GM20431 (cell line): ENCODE measurements around the gene MAP4.
"Not testable (repeated sequence)": the region's sequence is repeated elsewhere in the genome, so short reads cannot be mapped to it uniquely, and the experiment has no call there.

ENCODE experiments used
- in situ Hi-C: fragments of 300-500 bp; cut with MseI, MboI; formaldehyde crosslinking; loops from one replicate; pipeline ENCODE4 v1.15.0; 2020; ENCODE audit warnings: low sequenced_read_pairs; ENCODE audit not compliant: unreplicated experiment

Gene MAP4

DNA sequence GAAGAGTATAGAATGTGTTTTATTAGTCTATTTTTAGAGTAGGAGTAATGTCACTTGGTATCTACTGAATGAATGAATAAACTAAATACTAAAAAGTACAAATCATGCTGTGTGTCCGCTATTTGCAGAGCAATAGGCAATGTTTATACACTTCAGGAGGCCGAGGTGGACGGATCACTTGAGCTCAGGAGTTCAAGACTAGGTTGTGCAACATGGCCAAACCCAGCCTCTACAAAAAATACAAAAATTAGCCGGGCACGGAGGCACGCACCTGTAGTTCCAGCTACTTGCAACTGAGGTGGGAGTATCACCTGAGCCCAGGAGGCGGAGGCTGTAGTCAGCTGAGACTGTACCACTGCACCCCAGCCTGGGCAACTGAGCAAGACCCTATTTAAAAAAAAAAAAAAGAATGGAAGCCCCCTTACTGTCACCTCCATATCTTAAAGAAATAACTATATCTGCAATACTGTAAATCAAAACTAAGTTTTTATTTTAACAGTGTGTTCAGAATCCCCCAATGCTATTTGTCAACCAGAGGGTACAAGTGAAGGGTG lies 114.9 kb downstream of the MAP4 start:
- in situ Hi-C loops, result no loop called here

DNA sequence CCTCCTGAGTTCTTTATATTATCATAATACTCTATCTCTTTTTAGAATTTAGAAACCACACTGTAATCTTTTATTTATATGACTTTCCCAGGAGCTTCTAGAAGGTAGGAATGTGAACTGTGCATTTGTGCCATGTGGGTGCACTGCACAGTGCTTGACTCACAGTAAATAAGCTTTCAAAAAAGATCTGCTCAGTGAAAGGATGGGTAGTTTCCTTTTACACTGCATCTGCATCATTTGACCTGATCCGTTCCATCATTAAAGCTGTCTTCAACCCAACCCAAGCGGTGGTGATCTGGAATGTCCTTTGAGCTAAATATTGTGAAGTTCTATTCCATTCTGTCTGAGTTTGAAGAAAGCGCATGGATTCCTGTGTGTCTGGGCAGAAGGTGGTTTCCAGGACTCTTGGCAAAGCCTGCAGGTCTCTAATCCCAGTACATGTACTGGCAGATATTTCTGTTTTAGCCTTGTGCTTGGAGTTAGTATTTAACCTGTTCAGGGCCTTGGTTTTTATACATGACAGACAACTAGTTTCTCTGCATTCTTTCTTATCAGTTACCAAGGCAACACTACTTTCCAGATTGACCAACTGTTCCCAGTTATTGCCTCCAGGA lies 116.6 kb downstream of the MAP4 start:
- in situ Hi-C loops, result no loop called here

DNA sequence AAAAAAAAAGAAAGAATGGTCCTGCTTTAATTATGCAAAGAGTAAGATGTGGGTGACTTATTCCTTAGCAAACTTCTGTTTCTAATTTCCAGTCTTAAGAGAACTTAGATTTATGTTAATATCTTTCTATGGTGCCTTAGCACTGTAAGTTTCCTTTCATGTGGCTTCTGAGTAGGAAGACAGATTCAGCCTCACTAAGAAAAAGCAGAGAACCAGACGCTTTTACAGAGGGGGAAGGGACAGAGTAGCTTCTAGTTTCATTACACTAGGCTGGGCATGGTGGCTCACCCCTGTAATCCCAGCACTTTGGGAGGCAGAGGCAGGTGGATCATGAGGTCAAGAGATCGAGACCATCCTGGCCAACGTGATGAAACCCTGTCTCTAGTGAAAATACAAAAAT lies 118.3 kb downstream of the MAP4 start:
- in situ Hi-C loops, result no loop called here

DNA sequence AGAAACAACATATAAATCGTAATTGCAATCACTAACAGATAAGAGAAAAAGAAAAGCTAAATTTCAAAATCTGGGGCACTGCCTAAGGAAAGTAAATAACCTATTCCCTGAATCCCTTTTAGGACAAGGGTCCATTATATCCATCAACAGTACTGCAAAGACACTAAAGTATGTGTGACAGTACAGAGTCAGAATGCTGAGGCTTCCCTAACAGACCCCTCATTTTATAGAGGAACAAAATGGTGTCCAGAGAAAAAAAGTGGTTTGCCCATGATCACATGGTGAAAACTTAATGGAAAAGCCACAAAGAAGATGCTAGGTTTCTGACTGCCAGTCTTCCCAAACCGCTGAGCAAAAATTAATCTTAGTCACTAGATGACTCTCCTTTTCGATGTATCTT lies 119.5 kb downstream of the MAP4 start:
- in situ Hi-C loops, result no loop called here

DNA sequence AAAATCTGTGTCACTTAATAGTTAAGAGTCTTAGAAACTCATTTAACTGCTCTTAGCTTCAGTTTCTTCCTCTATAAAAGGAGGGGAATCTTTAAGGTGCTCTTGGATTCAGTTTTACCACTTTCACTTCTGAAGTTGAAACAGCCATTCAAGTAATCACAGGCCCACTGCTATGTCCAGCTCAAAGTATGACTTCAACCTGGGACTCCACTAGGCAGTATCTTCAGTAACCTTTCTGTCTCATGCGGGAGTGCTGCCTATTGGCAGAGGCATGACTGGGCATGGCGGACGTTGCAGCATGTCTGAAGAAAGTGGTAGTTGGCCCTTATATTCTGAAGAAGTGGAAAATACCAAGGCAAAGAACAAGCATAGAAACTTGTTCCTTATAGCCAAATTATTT lies 121.0 kb downstream of the MAP4 start:
- in situ Hi-C loops, result no loop called here

DNA sequence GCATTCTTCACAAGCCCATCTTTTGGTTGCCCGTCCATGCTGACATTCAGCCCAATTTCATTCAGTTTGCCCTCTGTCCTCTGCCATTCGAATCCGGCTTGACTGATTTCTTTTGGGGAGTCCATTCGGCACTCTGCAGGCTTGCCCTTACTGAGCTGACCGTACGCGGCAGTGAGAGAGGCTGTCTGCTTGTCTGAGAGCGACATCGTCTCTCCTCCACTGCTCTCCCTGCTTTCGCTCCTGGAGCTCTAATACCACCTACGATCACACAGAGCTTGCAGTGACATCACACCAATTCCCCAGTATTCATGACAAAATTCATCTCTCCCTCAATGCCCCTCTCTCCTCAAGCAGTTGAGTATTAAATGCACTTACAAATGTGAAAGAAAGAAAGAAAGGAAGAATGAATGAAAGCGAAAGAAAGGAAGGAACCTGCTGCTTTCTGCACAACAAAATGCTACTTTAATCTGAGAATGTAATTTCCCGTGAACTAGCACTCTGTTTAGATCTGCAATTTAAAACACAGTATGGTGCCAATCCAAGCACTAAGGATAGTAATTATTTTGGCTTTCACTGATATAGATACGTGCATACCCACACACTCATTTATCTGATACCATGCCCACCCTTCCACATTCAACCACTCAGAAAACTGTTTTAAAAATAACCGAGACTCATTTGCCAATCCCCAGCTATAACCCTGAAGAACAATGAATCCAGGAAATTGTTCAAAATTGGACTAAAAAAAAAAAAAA lies 123.8 kb downstream of the MAP4 start:
- in situ Hi-C loops, result no loop called here

DNA sequence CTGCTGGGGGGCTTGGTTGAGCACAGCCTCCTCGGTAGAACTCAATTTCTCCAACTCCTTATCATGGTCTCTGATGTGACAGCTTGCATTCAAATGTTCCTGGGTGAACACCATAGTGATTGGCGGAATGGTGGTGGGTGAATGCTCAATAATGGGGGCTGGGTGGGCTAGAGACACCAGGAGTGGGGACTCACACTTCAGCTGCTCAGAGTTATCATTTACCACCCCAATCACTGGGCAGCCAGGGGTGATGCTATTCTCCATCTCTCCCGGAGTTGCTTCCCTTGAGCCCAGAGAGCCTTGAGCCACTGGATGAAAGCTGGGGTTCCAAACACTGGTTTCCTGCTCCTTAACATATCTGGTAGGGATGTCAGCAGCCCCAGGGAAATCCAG lies 124.6 kb downstream of the MAP4 start:
- in situ Hi-C loops, result no loop called here

DNA sequence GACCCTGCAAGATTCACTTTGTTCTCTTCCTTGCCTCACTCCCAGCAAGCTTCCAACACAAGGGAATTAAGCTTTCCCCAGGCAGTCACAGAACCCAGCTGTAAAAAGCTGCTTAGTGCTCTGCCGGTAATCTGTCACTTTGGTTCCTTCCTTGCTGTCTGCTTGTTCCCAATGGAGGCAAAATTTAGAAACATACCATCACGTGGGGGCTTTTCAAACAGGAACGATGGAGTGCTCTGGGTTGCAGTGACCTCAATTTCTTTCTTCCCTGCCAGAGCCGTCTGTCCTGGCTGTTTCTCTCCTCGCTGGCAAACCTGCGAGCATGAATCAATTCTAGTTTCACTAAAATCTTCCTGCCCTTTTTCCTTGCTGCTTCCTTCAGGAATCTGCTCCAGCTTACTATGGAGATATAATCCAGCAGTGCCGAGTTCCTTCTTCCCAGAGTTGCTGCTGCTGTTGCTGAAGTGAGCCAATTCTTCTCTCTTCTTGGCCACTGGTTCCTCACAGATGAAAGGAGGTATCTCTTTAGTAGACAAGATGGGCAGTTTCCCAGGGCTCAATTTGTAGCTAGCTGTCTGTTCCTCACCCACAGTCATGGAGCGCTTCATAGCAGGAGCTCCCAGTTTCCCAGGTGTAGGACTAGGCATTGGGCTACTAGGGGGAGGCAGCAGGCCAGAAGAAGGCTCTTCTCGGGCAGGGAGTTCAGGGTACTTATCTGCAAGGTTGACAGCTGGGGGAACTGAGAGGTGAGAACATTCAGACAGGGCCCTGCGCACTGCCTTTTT lies 125.2 kb downstream of the MAP4 start:
- in situ Hi-C loops, result no loop called here

DNA sequence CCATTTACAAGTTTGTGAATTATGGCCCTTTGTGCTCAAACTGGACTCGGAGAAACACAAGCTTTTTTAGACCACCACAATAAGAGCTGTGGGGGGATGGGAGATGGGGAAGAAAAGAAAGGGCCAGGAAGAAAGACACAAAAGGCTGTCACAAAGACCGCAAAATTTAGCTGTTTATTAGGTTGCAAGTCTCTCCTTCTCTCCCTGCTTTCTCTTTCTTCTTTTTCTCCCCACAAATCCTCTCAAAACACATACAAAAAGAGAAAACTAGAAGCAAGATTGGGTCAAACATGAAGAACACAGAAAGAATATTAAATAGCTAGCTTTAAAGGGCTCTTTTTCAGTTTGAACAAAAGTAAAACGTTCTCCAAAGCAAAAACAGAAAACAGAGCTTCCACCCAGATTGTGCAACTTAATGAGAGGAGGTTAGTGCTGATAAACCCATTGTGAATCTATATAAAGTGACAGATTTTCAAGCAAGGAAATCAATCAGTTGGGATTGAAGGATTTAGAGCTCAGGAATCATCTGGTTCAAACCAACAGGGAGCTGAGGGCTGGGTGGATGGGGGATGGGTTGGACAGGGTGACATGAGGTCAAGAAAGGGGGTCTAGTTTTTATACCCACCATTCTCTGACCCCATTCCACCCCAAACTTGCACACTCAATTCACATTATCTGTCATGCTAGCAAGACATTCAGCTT lies 125.9 kb downstream of the MAP4 start:
- in situ Hi-C loops, result no loop called here

DNA sequence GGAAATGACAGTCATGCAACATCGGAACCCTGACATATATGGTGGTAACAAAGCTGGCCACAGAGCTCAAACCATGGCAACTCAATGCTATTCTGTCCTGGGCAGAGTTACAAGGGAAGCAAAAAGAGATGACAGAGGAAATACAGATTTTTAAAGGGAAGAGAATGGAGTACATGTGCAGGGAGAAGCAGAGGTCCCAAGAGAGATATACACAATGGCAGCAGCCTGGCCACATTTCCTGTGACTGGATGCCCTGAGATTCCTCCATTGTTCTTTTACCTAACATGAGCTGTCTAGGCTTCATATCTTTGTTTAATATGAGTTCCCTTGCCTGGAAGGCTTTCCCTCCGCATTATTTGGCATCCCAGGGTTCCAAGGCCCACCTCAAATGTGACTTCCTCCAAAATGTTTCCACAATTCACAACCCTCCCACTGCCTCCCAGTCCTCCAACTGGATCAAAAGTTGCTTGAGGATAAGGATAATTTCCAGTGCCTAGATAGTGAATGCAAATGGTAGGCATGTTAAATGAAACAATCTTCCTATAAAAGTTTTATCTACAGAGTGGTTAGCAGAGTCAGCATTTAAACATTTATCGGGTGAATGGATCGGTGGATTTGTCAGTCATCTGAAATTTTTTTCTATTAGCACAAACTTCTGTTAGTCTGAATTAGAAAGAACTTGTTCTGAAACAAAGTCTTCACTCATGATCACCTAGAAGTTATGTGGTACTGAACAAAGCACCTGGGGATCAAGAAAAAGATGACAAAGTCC lies 127.0 kb downstream of the MAP4 start:
- in situ Hi-C loops, result no loop called here

DNA sequence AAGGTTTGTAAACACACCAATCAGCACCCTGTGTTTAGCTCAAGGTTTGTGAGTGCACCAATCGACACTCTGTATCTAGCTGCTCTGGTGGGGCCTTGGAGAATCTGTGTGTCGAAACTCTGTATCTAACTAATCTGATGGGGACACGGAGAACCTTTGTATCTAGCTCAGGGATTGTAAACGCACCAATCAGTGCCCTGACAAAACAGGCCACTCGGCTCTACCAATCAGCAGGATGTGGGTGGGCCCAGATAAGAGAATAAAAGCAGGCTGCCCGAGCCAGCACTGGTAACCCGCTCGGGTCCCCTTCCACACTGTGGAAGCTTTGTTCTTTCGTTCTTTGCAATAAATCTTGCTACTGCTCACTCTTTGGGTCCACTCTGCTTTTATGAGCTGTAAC lies 128.2 kb downstream of the MAP4 start:
- in situ Hi-C loops, result not testable (repeated sequence)

DNA sequence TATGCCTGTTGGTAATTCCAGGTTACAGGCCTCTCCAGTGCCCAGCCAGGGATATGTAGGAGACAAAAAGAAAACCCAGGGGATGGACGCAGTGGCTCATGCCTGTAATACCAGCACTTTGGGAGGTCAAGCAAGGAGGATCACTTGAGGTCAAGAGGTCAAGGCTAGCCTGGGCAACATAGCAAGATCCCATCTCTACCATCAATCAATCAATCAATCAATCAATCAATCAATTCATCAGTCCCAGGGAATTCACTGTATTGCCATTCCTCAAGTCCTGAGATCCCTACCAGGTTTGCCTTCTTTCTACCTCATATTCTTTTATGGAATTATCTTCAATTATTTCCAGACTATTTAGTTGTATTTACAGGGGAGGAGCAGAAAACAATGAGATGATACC lies 131.0 kb downstream of the MAP4 start:
- in situ Hi-C loops, result no loop called here

DNA sequence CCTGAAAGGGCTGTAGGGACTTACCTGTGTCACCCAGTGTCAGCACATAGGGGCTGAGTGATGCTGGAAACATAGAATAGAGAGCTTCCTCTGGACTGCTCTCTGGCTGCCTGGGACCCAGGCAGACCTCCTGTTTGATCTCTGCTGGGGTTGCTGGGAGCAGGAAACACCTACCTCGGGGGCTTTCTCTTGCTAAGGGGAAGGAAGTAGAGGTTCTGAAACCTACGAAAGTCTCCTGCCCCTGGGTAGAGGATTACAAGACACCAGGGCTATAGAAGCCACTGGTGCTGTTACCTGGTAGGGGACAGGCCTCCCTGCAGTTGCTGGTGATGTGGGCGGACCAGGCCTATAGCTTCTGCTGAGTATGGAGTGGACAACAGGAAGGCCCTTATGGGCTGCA lies 131.6 kb downstream of the MAP4 start:
- in situ Hi-C loops, result no loop called here

DNA sequence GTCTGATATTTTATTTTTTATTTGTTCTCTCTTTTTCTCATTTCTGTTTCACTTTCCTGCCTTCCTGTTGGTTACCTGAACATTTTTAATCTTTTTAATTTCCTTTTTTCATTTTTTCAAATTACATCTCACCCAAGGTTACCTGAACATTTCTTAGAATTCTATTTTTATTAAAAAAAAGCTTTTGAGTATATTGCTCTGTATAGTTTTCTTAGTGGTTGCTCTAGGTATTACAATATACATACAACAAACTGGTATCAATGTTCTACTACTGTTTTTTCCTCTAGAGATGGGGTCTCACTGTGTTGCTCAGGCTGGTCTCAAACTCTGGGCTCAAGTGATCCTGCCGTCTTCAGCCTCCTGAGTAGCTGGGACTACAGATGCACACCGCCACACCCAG lies 133.9 kb downstream of the MAP4 start:
- in situ Hi-C loops, result no loop called here

DNA sequence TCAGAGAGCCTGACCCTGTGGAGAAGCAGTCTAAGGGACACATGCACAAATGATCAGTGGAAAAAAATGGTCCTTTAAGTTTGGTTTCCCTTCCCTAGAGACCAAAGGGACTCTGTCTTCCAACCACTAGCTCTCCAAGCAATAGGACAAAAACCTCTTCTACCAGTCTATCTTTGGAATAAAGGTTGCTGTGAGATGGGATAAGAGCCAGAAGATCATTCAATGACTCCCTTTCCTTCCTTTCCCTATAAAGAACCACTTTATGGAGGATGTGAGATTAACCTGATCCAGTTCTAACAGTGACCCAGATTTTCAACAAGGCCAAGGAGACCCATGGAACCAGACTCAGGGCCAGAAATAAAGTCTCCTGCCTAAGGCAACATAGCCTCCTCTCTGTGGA lies 138.5 kb downstream of the MAP4 start:
- in situ Hi-C loops, result no loop called here

DNA sequence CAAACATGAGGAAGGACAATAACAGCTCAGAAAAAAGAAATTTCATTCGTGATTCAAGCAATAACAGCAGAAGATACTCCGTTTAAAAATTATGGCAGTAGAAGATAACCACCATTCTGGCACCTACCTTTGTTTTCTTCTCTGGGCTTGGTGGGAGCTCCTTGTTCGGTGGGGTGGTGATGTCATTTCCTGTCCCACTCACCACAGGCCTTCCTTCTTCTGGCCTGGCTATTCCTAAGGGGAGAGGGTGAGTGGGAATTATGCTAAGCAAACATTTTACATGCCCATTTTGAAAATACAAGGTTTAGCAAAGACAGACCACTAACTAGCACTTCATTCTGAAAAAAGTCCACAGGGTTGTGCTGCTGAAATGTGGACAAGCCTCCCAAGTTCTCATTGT lies 138.9 kb downstream of the MAP4 start:
- in situ Hi-C loops, result no loop called here

DNA sequence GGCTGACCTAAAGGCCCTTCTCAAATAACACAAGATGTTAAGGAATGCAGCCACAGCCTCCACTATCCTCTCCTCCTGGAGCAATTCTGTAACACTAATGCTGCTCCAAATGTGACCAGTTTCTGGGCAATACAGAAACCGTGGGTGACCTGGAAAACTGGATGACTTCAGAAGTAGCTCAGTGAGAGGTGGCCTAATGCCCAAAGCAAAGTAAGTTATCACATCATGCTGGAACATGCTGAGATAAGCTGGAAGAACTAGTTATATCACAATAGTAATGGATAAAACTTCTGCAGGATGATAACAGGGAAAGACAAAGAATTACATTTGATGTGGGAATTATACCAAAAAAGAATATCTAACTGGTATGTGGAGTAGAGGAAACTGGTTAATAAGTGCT lies 141.3 kb downstream of the MAP4 start:
- in situ Hi-C loops, result no loop called here

DNA sequence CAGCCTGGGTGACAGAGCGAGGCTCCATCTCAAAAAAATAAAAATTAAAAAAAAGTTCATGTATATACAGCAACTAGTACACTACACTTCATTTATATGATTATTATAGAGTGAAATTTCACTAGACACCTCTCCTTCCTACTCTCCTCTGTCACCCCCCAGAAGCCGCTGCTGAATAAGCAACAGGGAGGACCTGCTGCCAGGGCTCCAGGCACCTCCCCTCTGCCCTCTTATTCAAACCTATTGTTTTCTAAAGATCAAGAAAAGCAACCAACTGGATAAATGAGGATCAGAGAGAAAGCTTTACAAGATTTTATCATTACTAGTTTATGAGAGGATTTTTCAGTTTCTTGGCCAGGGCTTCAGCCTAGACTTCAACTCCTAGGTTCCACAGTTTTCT lies 141.8 kb downstream of the MAP4 start:
- in situ Hi-C loops, result no loop called here

DNA sequence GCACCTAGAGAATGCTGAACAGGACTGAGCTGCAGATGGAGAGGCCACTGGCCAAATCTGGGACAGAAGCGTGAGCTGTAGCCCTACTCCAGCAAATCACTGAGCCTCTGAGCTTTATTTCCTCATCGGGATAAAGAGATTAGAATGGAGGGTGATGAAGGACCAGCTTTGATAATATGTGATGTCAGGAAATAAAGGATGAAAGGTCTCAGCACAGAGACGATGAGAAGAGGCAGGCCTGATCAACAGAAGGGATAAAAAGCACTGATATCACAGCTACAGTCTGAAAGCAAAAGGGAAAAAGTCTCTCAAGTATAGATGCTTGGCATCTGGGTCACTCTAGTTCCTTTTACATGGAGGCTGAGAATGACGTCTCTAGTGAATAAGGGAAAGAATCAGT lies 143.3 kb downstream of the MAP4 start:
- in situ Hi-C loops, result no loop called here

DNA sequence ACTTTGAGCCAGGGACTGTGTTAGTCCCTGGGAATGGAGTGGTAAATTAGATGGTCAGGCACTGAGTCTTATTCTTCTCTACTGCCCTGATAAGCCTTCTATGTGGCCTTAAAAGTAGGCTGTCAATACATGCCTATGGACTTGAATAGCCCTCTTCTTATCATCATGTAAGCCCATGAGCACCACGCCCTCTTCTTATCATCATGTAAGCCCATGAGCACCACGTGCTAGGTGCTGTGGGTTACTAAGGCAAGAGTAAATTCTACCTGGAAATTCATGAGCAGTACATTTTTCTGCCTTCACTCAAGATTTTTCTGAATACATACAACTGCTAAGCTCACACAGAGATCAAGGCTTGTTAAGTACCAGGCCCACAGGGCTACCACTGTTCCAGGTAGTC lies 144.8 kb downstream of the MAP4 start:
- in situ Hi-C loops, result no loop called here
